ENCODE data around the gene SLC66A2. TPM values are rescaled to one million over a fixed set of nuclear protein-coding genes. Genes with fewer than 3 reads are reported as not detected.
A peak's percentile ranks its signal among the peaks of the same experiment; 100 is the strongest.

SLC66A2 gene
- total and polyA plus RNA-seq, 2 of the 13 experiments (the other 11 are each of a cell fraction or from before 2014, with no cell fraction given) = 33.5 to 41.9 TPM

DNA sequence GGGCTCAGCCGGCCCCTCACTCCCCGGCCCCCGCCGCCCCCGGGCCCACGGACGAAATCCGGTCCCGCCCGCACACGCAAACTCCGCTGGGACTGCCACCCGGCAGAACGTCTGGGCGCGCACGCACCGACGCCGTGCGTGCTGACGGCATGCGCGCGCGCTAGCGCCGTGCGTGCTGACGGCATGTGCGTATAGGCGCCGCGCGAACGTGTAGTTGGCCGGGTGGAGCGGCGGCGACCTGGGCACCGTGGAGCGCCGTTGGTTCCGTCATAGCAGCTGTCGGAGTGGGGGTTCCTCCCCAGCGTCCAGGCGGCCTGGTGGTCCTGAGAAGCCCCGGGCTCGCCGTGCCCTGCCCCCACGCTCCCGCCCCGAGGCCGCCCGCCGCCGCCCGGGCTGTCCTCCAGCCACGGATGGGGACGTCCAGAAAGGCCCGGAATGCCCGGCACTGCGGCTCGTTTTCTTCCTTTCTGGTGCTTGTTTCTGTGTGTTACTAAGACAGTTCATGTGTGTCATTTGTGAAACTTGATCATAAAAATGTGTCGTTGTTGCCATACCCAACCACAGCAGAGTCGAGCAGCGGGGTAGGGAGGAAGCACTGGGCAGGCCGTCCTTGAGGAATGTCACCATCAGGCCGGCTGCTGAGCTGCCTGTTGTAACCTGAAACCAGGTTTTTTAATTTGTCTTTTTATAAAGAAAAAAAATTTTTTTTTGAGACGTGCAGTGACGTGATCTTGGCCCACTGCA is 37.2 kb upstream of the SLC66A2 start, which contains the start of gene TXNL4A (continued):
- TF ChIP-seq ZBTB46 (CRISPR knock-in tag; IDR thresholded peaks at IDR 0.05; ENCODE audit: borderline replicate concordance) (peak; percentile 74; the same call in 1 of the 2 replicates), GFI1 (CRISPR knock-in tag; IDR thresholded peaks at IDR 0.05; ENCODE audit: borderline replicate concordance) (0 out of 2 replicates have a peak, but pooled peaks have one; percentile 29), TRIM24 (CRISPR knock-in tag; IDR thresholded peaks at IDR 0.05) (no peak), TP53 (CRISPR knock-in tag; conservative IDR thresholded peaks at IDR 0.05) (0 out of 2 replicates have a peak, but pooled peaks have one; percentile 22), KLF16 (CRISPR knock-in tag; IDR thresholded peaks at IDR 0.05) (0 out of 4 replicates have a peak, but pooled peaks of 1 of the 2 experiments have one; percentile 63), ZNF383 (CRISPR knock-in tag; IDR thresholded peaks at IDR 0.05; ENCODE audit: borderline replicate concordance) (0 out of 2 replicates have a peak, but pooled peaks have one; percentile 43), ZBTB38 (CRISPR knock-in tag; IDR thresholded peaks at IDR 0.05) (0 out of 2 replicates have a peak, but pooled peaks have one; percentile 61), SP140L (CRISPR knock-in tag; IDR thresholded peaks at IDR 0.05; ENCODE audit: borderline replicate concordance) (no peak), PBX2 (CRISPR knock-in tag; IDR thresholded peaks at IDR 0.05) (no peak), ZNF619 (CRISPR knock-in tag; IDR thresholded peaks at IDR 0.05) (no peak), REST (IDR thresholded peaks at IDR 0.05; ENCODE audit: borderline replicate concordance in 1 of 2, low read depth in 1 of 2, low read length in 2 of 2) (no peak; a peak in 1 of 4 replicates), MAFK (conservative IDR thresholded peaks at IDR 0.05 in 1 of 2, IDR thresholded peaks at IDR 0.05 in 1 of 2; ENCODE audit: low read length in 2 of 2) (no peak), RXRB (CRISPR knock-in tag; IDR thresholded peaks at IDR 0.05; ENCODE audit: borderline replicate concordance) (peak; percentile 36; the same call in 1 of the 2 replicates), ZNF496 (CRISPR knock-in tag; IDR thresholded peaks at IDR 0.05; ENCODE audit: insufficient replicate concordance) (no peak), TCF7 (IDR thresholded peaks at IDR 0.05; ENCODE audit: low read depth) (no peak), PLRG1 (conservative IDR thresholded peaks at IDR 0.05) (no peak), MIER2 (CRISPR knock-in tag; IDR thresholded peaks at IDR 0.05) (no peak), ISX (CRISPR knock-in tag; conservative IDR thresholded peaks at IDR 0.05) (no peak), ZNF639 (CRISPR knock-in tag; conservative IDR thresholded peaks at IDR 0.05) (no peak; the same call in 1 of the 2 replicates)
- TF ChIP-seq, protein P1, sequence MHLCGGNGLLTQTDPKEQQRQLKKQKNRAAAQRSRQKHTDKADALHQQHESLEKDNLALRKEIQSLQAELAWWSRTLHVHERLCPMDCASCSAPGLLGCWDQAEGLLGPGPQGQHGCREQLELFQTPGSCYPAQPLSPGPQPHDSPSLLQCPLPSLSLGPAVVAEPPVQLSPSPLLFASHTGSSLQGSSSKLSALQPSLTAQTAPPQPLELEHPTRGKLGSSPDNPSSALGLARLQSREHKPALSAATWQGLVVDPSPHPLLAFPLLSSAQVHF (CRISPR knock-in tag; IDR thresholded peaks at IDR 0.05) = peak; percentile 71; the same call in 1 of the 2 replicates
